CD1c-positive myeloid dendritic cell (primary cell): ENCODE results near the gene PBX4.
"Not testable (repeated sequence)": the region's sequence is repeated elsewhere in the genome, so short reads cannot be mapped to it uniquely, and the experiment has no call there.

Experiments
- DNase-seq: peaks from one replicate; pipeline ENCODE4 v3.0.0-alpha.2; 2016; ENCODE audit errors: extremely low spot score

The PBX4 gene, protein sequence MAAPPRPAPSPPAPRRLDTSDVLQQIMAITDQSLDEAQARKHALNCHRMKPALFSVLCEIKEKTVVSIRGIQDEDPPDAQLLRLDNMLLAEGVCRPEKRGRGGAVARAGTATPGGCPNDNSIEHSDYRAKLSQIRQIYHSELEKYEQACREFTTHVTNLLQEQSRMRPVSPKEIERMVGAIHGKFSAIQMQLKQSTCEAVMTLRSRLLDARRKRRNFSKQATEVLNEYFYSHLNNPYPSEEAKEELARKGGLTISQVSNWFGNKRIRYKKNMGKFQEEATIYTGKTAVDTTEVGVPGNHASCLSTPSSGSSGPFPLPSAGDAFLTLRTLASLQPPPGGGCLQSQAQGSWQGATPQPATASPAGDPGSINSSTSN

DNA sequence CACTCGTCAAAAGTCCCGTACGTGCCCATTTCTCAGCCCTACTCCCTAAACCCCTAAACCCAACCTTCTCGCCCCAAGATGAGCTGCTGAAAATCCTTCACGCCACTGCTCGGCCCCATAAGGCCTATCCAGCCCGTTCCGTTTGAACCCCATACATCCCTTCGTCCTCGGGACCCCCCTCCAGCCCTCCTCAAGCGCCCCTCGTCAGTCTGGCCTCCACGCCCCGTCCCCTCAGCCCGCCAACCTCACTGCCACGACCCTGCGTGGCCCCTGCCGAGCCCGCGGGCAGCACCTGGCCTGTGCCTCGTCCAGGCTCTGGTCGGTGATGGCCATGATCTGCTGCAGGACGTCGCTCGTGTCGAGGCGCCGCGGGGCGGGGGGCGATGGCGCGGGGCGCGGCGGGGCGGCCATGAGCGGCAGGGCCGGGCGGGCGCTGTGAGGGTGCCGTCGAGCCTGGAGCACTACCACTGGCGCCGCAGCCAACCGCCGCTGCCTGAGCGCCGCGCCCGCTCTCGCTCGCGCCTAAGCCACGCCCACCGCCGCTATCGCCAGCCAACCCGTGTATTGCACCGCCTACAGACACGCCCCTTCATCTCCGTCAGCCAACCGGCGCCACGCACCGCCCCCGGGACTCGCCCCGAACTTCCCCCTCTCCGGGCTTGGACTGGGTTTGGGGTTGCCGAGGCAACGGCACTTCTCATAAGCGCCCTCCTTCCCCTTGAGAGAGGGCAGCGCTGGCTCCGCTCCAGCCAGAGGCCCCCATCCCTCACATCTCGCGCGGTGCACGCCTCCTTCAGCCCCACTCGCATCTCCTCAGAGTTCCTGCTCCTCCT is at the start of gene PBX4:
TSS of gene PBX4 (minus strand) at position 469 of the 833 bp plus-strand sequence. CDS start at position 411, 58 bp downstream.
- DNase-seq = peak; percentile 99

DNA sequence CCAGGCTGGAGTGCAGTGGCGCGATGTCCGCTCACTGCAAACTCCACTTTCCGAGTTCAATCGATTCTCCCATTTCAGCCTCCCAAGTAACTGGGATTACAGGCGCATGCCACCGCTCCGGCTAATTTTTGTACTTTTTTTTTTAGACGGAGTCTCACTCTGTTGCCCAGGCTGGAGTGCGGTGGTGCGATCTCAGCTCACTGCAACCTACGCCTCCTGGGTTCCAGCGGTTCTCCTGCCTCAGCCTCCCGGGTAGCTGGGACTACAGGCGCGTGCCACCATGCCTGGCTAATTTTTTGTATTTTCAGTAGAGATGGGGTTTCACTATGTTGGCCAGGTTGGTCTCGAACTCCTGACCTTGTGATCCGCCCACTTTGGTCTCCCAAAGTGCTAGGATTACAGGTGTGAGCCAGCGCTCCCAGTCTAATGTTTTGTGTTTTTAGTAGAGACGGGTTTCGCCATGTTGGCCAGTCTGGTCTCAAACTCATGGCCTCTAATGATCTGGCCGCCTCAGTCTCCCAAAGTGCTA is 47.0 kb upstream of the PBX4 start:
- DNase-seq = not testable (repeated sequence)

DNA sequence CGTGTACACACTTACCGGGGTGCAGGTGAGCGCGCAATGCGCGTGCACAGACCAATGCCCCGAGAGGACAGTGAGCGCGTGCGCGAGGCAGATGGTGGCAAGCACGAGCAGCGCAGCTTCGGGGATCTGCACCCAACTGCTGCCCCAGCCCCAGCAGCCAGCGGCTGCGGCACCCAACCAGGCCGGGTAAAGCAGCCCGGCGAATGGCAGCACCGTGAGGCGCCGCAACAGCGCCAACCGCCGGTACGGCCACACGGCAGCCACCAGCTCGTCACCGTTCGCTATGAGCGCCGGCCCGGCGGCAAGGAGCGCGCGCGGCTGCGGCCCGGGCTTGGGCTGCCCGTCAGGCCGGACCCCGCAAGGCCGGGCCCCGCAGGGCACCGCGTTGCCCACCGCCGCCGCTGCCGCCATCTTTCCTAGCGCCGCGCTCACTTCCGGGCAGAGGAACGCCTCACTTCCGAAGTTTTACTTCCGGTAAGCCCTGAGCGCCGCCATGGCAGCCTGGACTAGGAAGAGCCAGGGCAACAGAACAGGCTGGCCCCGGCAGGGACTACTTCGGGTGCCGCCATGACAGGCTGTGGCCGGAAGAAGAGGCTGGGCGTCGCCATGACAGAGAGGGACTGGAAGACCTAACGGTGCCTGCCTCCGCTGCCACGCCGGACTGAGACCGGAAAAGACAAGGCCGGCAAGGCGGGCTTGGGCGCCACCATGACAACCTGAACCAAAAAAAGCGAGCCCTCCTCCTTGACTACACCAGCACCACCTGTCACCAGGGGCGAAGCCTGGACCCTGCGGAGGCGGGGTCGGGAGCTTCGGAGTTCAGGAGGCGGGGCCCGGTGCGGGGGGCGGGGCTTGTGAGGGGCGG is 45.0 kb upstream of the PBX4 start, which contains the start of gene ATP13A1:
TSS of gene ATP13A1 (minus strand) at position 421 of the 865 bp plus-strand sequence. CDS start at position 411, 10 bp downstream.
- DNase-seq = peak; percentile 98

DNA sequence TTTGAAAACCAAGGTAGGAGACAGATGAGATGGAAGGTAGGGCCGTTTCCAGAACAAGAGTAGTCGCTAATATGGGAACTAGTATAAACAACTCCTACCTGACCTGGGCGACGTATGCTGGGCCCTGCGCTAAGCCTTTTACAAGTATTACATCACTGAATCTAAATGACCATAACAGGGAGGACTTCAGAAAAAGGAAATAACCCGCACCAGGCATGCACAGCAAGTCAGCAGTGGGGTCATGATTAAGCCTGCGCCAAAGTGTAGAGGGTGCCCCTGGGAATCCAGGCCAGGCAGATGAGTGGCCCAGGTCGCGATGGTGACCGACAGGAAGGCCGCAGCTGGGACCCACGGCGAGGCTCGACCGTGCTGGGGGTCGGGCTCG is 44.4 kb upstream of the PBX4 start:
- DNase-seq = peak; percentile 40

DNA sequence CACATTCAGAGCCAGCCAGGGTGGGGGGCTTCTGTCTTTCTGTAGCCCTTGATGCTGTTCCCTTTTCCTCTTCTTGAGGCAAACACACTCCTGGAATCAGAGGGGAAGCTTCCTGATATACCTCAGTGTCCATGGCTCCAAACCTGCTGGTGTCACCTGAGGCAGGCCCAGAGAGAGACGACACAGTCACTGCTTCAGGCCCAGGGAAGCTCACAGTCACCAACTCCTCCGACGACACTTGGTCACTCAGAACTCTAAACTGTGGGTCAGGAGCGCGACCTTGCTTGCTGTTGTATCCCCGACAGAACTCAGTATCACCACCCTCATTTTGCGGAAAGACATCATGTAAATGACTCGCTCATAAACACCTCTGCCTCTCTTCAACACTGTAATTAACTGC is 43.9 kb upstream of the PBX4 start:
- DNase-seq = no peak

DNA sequence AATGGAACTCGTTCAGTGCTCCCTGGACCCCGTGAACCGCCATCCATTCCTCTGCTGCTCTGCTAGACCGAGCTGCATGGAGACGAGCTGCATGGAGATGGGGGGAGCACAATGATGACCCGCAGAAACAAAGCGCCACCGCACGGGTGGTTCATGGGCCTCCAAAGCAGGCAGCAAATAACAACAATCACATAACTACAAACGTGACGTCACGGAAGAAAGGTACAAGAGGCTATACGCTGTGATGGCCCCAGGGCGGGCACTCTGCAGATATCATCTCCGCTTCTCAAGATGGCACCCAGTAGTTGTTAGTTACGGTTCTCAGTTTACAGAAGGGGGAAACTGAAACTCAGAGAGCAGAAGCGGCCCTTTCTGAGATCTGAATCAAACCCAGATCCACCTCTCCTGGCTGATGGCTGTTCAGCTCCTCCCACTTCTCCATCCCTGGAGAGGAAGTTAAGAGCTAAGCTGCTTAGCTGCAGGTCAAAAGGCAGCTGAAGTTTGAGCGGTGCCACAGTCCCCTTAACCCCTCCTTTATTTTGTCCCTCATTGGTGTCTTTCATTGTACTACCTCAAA is 43.3 kb upstream of the PBX4 start:
- peak; percentile 83 for DNase-seq

- no peak for DNase-seq
These were observed 42.7 kb upstream of the PBX4 start for GRCh38 chr19:19661141-19661674.

GRCh38 chr19:19659646-19660245 is 41.3 kb upstream of the PBX4 start:
- DNase-seq = no peak

DNA sequence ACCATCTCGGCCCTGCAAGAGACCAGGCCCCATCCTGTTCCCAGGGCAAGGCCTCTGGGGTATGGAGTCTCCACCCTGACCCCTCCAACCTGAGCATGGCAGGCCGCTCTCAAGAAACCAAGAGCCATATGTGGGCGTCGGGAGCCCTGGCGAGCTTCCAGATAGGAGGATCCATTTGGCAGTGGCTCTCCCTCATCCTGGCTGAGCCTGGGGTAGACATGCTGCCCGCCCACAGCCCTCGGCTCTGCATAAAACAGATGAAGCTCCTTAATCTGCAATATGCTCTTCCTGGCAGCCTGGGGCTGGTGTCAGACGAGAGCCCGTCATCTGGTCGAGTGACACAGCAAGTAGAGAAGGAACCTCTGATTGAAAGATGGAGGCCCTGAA is 38.9 kb upstream of the PBX4 start:
- no peak for DNase-seq

- no peak for DNase-seq
These were observed 38.2 kb upstream of the PBX4 start for GRCh38 chr19:19656451-19657396.

GRCh38 chr19:19655641-19656343 is 37.3 kb upstream of the PBX4 start:
- DNase-seq = no peak

DNA sequence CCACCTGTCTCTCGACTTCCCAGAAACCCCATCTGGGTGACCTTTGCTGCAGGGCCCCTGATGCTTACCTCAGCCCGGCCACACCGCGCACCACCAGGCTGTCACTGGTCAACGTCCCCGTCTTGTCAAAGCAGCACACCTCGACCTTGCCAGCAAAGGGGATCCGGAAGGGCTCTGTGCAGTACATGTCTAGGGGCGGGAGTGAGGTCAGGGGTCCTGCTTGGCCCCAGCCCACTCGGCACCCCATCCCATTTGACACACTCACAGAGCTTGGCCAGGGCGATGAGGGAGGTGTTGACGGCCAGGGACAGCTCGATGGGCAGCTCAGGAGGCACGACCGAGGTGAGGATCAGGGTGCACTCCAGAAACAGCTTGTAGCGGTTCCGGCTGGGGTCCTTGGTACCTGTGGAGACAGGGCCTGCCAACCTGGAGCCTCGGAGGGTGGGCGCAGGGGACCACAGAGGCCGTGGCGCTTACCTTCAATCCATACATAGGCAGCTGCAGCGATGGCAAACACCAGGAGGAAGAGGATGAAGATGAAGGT is 36.6 kb upstream of the PBX4 start:
- DNase-seq = no peak

DNA sequence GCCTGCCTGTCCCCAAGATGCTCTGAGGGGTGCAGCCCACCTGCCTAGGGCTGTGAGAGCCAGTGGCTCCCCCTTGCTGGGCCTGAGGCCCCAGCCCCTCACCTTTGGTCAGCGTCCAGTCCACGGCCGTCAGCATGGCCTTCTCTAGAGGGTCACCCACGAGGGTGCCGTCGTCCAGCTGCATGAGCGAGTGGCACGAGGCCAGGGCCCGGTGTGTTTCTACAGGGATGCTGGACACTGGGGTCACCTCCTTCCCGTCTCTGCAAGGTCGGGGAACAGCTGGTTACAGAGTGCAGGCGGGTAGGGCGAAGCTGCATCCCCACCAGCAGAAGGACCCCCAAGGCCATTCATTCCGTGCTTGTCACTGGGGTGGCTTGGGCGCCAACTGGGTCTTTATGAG is 36.0 kb upstream of the PBX4 start:
- DNase-seq = no peak

GRCh38 chr19:19653597-19654147 is 35.2 kb upstream of the PBX4 start:
- DNase-seq = no peak

GRCh38 chr19:19652482-19653295 is 34.2 kb upstream of the PBX4 start:
- no peak for DNase-seq

GRCh38 chr19:19651076-19651475 is 32.6 kb upstream of the PBX4 start:
- no peak for DNase-seq

GRCh38 chr19:19650331-19650730 is 31.8 kb upstream of the PBX4 start:
- no peak for DNase-seq
